Fibroblast of villous mesenchyme (primary cell): ENCODE results near the gene PDK3. TPM values are rescaled to one million over a fixed set of nuclear protein-coding genes. Genes with fewer than 3 reads are reported as not detected.

Experiments used
- DNase-seq: peaks from one replicate; pipeline ENCODE4 v3.0.0-alpha.2; 2010; ENCODE audit warnings: low read depth
- H3K4me3 ChIP-seq: 2 replicates; pipeline ENCODE4 v1.5.1; 2011; ENCODE audit warnings: low read depth, mild to moderate bottlenecking, low read length
- CTCF ChIP-seq: IDR thresholded peaks from 2 replicates; pipeline ENCODE4 v1.5.1; 2012; ENCODE audit warnings: low read depth, mild to moderate bottlenecking, low read length; ENCODE audit not compliant: insufficient read depth
- total RNA-seq: library from RNA; depleted of rRNA; stranded (reverse); fragments of >200 nt; gene quantifications from 2 replicates; pipeline ENCODE4 v1.2.3, GENCODE V29; 2012

PDK3 gene
- total RNA-seq, 1 donor: 3.9 TPM

GRCh38 chrX:24561121-24561520 lies 96.0 kb downstream of the PDK3 start:
- H3K4me3 ChIP-seq: no peak overlapping the region
- DNase-seq: peak; percentile 22
- peak; percentile 31 for TF ChIP-seq CTCF

- H3K4me3 ChIP-seq: no peak overlapping the region
- no peak for TF ChIP-seq CTCF
Measured at GRCh38 chrX:24563291-24564010, 98.4 kb downstream of the PDK3 start.

GRCh38 chrX:24566240-24566639 lies 101.2 kb downstream of the PDK3 start:
- TF ChIP-seq CTCF: no peak
- no peak for DNase-seq
- H3K4me3 ChIP-seq: no peak overlapping the region

More at GRCh38 chrX:24563291-24564010, 98.4 kb downstream of the PDK3 start:
- DNase-seq: no peak

- no peak for TF ChIP-seq CTCF
- H3K4me3 ChIP-seq: no peak overlapping the region
- no peak for DNase-seq
Measured at GRCh38 chrX:24567169-24567568, 102.1 kb downstream of the PDK3 start.

GRCh38 chrX:24574743-24575142 lies 109.7 kb downstream of the PDK3 start:
- DNase-seq: no peak
- no peak overlapping the region for H3K4me3 ChIP-seq

GRCh38 chrX:24575496-24575895 lies 110.4 kb downstream of the PDK3 start:
- H3K4me3 ChIP-seq: no peak overlapping the region
- TF ChIP-seq CTCF: no peak
- DNase-seq: no peak

More at GRCh38 chrX:24574743-24575142, 109.7 kb downstream of the PDK3 start:
- no peak for TF ChIP-seq CTCF

GRCh38 chrX:24577091-24577490 lies 112.0 kb downstream of the PDK3 start:
- no peak for TF ChIP-seq CTCF
- no peak for DNase-seq
- no peak overlapping the region for H3K4me3 ChIP-seq
